Measurements from ENCODE around the gene ODC1.

GRCh38 chr2:10431797-10432196 lies 16.3 kb downstream of the ODC1 start:
- TF ChIP-seq CTCF (IDR thresholded peaks at IDR 0.05) (no peak), EP300 (IDR thresholded peaks at IDR 0.05) (no peak), POLR2A (IDR thresholded peaks at IDR 0.05) (no peak)
